NCI-H1048 (cell line): ENCODE results near the gene ZEB2.

Source experiments
- DNase-seq: peaks from one replicate; lab custom pipeline; 2025; lab: John Stamatoyannopoulos, UW

Gene ZEB2

DNA sequence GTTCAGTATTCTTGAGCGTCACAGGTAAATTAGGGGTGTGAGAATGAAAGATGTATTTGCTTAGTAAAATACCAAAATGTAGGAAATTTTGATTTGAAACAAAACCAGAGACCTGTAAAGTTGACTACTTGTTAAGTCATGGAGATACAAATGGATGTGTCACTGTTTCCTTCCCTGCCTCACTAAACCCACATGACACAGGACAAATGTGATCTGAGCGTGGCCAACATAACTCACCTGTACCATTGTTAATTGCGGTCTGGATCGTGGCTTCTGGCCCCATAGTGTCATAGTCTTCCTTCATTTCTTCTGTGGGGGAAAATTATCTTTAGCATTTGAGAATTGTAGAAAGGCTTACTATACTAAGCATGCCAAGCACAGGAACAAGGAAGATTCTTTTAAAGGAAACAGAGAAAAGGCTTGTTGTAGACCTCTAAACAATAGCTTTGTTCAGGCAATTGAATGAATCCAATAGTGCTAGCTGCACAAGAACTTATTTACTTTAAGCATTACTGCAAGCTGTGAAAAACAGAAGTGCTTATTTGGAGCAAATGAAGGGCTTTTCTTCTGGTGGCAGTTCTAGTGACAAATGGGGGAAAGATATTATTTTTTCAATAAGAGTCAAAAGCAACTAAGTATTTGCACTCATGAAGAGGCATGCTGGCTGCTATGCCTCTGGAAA, 95.2 kb downstream of the ZEB2 start:
- no peak for DNase-seq

DNA sequence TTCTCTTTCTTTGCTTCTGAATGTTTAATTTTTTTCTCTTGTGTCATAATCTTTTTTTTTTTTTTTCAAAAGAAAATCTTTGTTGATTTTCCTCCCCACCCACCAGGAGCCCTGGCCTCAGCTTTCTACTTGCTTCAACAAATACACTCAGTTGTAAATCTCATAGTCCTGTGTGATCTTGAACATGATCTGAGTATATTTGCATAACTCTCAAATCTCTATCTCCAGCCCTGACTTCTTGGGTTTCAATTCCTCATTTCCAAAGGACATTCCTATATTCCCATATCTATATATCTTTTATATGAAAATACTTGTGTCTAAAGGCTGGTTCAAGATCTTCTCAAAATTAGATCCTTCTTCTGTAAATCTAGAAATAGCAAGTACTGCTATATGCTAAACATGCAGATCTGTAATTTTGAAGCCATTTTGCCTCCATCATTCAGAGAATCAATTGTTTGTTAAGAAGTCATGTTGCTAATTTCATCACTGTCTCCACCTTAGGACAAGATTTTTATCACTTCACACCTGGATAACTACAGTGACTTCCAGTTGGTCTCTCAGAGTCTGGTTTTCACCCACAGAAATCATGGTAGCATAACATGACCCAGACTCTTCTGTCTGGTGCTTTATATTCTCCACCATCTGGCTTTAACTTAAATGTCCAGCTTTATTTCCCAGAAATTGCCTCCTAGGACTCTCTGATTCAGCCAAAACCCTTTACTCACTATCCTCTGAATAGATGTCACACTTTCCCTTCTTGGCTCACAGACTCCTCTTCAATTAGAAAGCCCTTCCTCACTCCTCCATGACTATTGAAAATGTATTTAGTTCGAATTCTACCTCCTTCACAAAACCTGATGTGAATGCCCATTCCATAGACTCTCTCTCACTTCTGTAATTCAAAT, 98.1 kb downstream of the ZEB2 start:
- no peak for DNase-seq

DNA sequence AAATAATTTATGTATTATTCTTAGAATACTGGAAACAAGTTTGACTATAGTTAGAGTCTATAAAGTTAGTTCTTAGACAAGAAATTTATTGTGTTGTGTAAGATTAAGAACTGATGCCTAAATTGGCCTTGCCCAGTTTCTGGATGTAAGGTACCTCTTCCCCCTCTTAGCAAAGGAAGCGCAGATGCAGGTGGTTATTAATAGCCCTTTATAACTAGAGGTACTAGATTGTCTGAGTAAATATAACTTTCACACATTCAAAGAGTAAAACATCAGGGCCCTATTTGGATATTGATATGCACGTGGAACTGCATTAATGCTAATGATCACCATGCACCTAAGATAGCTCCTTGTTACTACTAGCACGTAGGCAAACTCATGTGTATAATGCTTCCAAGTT, 100.7 kb downstream of the ZEB2 start:
- DNase-seq = no peak

DNA sequence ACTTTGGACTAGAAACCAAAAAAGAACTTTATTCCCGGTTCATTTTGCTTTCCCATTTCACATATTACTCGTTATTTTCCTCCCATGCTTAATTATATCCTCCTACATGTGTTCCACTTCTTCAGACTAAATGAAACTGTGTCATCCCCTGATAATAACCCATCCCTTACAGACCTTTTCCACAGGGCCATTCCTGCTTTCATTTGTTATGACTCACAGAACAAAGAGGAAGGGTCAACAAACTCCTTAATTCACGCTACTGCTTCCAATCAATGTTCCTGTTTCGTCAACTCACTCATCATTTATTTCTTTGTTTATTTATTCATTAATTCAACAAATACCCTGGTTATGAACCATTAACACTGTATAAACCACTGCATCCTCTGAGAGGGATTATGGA, 104.5 kb downstream of the ZEB2 start:
- no peak for DNase-seq

DNA sequence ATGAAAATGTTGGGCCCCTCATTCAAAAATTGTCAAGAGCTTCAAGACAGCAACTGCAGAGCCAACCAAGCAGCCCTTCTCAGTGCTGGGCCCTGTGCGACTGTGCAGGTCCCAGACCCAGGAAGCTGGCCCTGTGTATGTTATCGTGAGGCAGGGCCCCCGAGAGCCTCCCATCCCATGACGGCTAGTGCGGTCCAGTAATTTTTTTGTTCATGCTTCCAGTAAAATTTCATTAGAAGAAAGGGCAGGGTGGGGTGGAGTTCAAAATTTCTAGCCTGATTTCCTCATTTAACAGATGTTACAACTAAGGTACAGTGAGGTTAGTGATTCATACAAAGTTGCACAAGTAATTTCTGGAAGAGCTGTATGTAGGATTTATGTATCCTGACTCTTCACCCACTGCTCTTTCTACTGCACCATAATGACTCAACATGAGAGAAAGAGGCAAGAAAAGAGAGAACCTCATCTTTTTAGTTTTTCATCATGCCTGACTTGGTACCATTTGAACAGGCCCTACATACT, 105.5 kb downstream of the ZEB2 start:
- DNase-seq = no peak

DNA sequence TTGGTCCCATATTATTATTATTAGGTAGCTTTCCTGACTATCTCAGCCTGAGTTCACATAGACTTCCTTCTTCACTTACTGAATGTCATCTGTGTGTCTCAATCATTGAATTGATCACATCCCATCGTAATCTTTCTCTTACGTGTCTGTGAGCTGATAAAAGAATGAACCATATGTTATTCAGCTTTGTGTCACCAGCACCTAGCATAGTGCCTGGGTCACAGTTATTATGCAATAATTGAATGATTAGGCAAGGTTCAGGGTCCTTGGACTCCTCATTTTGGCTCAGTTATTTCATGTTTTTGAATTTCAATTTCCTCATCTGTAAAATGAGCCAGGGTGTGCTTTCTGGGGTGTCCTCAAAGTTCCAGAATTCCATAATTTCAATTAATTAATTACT, 107.2 kb downstream of the ZEB2 start:
- no peak for DNase-seq

DNA sequence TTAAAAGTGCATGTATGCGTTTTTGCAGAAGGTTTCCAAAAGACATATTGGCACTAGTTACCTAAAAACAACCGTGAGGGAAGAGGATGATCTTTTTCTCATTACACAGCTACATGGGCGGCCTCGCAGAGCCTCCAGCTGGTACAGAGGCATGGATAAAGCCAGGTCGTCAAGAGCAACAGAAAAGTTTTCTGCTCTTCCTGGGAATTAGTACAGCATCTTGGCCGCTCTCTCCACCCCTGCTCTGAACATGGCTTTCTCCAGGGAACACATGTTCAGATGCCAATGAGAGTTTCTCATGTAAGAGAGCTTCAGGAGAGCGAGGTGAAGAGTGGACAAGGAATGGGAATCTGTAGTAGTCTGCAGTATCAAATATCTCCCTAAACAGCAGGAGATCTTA, 108.4 kb downstream of the ZEB2 start:
- DNase-seq = no peak

DNA sequence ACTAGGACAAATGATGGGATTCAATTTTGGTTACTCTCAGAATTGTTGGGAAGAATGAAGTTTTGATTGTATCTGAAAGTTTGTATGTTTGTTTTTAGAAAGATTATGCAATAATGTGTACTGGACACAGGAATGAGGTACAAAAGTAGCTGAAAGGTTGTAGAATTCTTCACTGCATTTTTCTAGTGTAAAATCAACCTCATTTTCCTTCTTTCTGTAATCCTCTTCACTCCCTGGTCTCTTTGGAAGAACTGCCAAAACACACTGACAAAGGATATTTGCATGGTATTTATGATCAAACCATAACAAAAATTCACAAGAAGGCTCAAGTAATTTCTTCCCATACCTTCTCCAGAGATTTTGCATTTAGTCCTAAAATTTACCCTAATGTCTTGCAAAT, 110.7 kb downstream of the ZEB2 start:
- no peak for DNase-seq

DNA sequence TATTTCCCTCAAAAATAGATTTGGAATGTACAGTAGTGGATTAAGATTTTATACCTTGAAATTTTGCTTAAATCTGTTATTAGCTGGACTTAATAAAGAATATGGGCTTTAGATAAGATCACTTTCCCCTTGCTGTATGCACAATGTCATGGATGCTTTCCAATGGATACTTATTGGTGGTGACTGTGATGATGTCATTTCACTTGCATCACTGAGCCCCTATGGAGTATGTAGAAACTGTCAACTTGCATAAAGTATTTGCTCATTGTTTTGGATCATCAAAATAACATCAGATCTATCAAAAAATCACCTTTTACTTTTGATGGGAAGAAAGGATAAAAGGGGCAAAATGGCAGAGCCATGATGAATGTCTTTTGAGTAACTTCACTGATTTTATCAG, 112.7 kb downstream of the ZEB2 start:
- no peak for DNase-seq

DNA sequence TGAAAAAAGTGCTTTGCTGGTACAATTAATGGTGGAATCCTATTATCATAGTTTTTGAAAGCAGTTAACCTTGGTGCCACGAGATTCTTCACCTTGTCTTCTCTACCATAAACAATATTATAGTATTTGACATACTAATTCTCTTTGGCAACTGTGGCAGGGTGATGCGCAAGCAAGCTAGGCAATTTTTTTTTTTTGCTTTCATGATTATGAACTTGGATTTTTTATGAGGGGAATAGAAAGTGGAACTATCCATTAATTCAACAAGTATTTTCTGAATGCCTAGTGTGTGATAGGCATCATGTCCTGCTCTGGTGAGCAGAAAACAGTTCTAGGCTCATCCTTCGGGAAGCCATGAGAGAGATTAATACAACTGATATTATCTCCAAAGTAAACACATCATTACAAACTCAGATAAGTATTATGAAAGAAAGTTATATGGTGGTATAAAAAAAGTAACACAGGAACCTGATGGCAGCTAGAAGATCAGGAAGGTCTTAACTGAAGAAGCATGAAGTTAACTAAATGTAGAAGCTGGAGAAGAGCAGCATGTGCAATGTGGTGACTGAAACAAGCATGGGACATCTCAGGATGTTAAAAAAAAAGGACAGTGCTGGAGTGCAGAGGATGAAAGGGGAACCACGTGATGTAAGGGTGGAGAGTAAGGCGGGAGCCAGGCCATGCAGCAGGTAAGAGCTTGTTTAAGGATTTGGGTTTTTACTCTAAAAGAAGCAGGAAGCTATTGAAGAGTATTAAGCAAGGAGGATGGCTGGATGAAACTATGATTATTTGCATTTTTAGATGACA, 113.7 kb downstream of the ZEB2 start:
- DNase-seq = no peak

DNA sequence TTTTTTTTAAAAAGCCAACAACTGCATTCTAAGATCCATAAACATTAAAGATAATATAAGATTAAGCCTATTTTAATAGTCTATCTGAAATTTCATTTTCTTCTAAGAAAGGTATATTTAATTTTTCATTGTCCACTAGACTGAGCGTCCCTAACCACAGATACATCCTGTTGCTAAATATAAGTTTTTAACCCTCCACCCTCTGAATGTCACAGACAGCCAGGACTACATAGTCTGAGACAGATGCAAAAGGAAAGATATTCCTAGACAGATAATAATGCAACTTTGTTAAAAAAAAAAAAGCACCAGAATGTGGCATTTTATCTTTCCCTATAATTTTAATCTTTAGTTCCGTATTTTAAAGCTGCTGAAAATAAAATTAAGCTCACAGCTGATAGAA, 114.6 kb downstream of the ZEB2 start:
- DNase-seq = no peak

DNA sequence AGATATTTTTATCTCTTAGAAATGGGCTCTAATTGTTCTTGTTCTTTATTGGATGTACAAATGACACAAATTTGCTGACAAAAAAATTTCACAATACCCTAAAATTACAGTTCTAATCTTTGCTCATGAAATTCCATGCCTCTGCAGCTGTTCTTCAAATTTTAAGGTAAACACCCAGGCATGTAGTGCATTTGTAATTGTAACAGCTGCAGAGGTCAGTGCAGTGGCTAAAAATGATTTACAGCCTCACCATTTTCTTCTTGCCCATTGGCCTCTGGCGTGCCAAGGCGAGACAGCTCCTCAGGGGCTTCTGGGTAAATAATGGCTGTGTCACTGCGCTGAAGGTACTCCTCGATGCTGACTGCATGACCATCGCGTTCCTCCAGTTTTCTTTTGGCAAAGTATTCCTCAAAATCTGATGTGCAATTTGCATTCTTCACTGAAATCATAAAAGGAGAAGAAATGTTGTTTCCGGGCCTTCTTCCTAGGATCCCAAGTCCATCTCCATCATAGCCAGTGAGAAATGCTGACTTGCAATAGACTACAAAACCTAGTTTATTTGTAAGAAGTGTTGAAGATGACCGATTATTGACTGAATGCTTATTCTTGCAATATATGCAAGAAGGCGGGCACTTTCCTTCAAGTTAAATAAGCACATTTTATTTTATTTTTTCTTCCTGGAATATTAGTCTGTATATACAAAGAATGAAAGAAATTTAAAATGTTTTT, 115.2 kb downstream of the ZEB2 start:
- DNase-seq = no peak

DNA sequence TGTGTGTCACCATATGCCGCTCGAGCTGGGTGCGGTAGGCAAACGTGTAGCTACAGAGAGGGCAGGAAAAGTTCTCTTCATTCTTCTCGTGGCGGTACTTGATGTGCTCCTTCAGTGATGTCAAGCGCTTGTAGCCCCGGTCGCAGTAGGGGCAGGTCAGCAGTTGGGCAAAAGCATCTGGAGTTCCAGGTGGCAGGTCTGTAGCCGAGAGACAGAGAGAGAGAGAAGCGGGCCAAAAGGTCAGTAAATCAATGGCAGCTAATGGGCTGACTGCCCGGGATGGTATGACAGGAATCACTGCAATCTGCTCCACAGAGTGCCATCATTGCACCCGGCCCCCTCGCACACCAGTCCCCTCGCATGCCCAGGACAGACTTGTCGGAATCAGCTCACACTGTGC, 116.0 kb downstream of the ZEB2 start:
- no peak for DNase-seq

DNA sequence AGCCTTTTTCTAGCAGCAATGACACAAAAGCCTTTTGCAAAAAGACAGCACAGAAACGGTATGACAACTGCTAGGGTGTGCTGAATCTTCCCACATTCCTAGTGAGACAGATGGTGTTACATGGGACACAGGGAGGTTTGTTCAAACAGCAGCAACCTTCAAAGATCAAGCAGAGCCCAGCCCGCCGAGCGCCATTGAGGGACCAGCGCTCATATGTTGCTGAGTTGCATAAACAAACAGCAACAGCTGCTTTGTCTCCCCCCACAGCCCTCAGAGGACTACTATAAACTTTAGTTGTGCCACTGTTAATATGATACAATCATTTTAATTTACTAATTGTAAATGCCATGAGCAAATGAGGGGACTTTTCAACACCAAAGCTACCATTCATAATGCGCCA, 117.7 kb downstream of the ZEB2 start:
- no peak for DNase-seq

DNA sequence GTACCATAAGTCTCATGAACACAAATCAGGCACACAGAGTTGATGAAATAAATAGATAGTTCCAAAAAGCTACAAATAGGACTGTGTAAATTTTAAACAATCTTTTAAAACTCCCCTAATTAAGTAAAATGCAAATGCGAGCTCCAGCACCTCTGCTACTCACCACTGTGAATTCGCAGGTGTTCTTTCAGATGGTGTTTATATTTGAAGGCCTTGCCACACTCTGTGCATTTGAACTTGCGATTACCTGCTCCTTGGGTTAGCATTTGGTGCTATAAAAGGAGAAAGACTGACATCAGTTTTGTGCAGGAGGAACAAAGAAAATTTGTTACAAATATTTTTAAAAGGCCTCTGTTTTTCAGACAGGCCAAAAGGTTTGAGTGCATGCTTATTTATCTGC, 118.9 kb downstream of the ZEB2 start:
- DNase-seq = no peak

DNA sequence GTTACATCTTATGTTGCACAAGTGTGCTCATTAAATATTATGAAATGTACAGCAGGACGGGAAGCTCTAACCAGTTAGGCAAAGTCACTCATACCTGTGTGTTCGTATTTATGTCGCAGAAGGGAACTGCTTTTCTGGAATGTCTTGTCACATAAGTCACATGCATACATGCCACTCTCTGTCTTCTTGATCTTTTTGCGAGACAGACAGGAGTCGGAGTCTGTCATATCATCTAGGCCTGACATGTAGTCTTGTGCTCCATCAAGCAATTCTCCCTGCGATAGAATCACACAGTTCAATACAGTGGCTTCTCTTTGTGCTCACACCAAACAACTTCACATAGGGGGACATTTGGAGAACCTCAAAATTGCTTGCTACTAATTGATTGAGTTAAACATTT, 123.6 kb downstream of the ZEB2 start:
- no peak for DNase-seq

DNA sequence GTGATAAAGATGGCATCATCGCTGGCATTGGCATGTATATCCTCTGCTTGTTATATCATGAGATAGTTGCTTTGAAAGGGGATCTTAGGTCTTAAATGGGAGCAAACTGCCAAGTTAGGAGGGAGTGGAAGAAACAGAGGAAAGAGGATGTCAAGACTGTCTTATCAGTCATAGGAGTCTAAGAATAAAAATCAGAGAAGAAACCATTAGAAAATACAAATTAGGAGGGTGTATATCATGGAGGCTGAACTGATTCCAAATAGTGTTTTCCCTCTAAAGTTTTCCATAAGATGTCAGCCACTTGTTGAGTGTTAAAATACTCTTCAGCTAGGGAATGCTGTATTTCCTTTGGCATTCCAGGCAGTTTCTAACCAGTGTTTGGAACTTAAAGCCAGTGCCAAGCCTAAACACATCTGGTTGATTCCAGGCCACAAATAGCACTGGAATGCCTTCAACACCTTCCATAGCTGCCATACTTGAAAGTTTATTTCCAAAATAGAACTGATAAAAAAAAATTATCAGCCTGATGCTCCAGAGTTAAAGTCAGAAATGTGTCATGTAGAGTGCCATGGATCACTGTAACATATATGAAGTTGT, 129.4 kb downstream of the ZEB2 start:
- DNase-seq = no peak

DNA sequence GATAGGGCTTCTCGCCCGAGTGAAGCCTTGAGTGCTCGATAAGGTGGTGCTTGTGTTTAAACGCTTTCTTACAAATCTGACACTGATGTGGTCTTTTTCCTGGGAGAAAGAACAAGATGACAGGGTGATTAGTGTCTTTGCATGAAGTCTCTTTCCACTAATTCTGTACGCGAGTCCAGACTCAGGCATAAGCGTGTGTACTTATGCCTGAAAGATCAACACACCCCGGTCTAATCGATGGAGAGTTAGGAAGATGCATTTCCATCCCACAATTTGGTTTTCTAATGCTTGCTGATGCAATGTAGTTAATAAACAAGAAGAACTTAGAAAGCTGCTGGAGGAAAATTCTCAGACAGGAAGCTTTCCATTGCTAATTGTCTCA, 130.0 kb downstream of the ZEB2 start:
- no peak for DNase-seq

DNA sequence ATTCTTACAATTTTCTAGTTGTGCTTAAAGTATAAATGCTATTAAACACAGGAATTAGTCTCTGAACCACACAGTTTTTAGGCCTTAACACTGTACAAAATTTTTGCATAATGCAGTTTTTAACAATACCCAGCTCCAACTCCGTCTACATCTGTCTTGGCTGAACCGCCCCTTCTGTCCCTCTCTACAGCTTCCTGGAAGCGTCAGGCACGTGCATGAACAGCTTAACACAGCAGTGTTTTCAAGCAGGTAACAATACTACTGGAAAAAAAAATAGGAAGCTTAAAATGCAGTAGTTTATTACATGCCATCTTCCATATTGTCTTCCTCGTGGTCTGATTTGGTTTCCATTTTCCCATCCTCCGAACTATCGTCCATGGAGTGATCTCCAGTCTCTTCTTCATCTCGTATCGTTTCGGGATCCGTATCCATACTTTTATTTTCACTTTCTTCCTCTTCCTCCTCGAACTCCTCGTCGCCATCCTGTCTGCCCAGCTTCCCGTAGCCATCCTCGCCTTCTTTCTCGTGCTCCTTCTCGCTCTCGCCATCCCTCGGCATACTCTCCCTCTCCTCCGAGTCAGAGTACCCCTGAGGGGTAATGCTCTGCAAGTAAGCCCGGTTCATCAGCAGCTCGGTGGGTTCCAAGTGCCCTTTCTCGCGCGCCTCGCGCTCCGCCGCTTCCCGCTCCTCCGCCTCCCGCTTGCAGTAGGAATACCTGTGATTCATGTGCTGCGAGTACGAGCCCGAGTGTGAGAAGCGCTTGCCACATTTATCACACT, 130.6 kb downstream of the ZEB2 start:
- DNase-seq = no peak

DNA sequence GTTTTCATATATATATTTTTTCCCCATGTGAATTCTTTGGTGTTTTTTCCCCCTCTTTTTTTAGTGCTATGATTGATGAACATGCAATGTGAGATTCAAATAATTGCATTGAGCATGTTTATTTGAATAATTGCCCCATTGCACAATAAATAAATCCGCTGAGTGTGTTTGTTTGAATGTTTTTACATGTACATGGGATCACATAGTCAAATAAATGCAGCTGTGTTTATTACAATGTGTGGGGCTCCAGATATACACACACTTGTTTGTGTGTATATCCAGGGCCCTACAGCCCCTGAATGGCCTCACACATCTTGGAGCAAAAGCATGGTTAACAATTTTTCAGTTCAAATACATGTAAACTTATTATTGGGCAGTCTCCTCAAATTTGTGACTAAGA, 134.5 kb downstream of the ZEB2 start:
- DNase-seq = peak; percentile 31
